Left ventricle myocardium inferior (tissue), 1 donor: Measurements from ENCODE around the gene ALDH3B1. TPM values are rescaled to one million over a fixed set of nuclear protein-coding genes. Genes with fewer than 3 reads are reported as not detected.

Experiments
- DNase-seq: peaks from one replicate; pipeline ENCODE4 v3.0.0-alpha.2; 2020
- H3K27ac ChIP-seq: fragments of 200-600 bp; replicated peaks from 2 replicates; pipeline ENCODE4 v1.8.0; 2021
- H3K27me3 ChIP-seq: fragments of 200-600 bp; 2 replicates; pipeline ENCODE4 v1.8.0; 2021; ENCODE audit warnings: low read depth
- H3K36me3 ChIP-seq: fragments of 200-600 bp; 2 replicates; pipeline ENCODE4 v1.8.0; 2021
- H3K4me1 ChIP-seq: fragments of 200-600 bp; 2 replicates; pipeline ENCODE4 v1.8.0; 2021
- H3K4me3 ChIP-seq: fragments of 200-600 bp; 2 replicates; pipeline ENCODE4 v1.8.0; 2021; ENCODE audit warnings: mild to moderate bottlenecking, moderate library complexity
- H3K9me3 ChIP-seq: fragments of 200-600 bp; replicated peaks from 2 replicates; pipeline ENCODE4 v1.8.0; 2021
- intact Hi-C: fragments of 100-400 bp; cut with micrococcal nuclease; formaldehyde crosslinking; loops from one replicate; pipeline ENCODE4 v1.11.0; 2022
- total RNA-seq: library from RNA; stranded (reverse); fragmentation: NEBNext Ultra II Directional; extraction: Animal tissue kit (Norgen Biotek cat#: 25700); gene quantifications from one replicate; pipeline ENCODE4 v1.2.1, GENCODE V29; 2021
- TF ChIP-seq, protein P1 (sequence below): fragments of 200-600 bp; IDR thresholded peaks from 2 replicates; pipeline ENCODE4 v1.8.0; 2021; ENCODE audit warnings: antibody characterized with exemption, mild to moderate bottlenecking, borderline replicate concordance
- donor health status: DM: no; HTN: yes; CAD: no; lungs with severe emphysema.

ALDH3B1 gene
- total RNA-seq, 1 donor from 2014 or later: 3.7 TPM

DNA sequence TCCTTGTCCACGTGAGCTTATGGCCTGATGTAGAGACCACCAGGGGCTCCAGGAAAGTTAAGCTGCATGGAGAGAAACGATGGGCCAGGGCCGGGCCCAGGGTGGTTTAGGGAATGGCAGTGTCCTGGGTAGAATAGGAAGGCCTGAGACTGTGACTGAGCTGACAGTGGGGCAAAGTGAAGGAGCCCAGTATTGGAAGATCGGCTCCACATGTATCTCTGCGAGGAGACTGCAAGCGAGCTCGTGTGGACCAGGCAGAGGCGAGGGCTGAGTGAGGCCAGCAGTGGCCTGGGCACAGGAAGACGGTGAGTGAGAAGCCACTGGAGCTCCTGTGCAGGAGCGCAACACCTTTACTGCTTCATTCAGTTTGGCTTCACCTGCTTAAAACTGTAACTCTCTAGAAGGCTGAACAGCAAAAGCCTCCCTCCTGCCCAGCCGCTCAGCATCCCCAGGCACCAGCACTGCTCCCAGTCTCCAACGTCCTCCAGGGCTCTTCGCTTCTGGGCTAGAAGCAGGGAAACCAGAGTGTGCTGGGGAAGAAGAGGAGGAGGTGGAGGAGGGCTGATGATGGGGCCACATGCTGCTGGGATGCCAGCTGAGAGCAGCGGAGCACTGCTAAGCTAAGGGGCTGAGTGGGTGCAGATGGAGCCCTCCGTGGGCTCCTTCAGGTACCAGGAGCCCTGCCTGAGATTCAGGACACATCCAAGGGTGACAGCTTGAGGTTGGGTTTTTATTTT lies 42.2 kb downstream of the ALDH3B1 start:
- Histone ChIP-seq H3K27ac (no peak overlapping the region), H3K27me3 (no peaks in the 10 kb centered on the region), H3K9me3 (no peaks in the 10 kb centered on the region), H3K4me1 (no peaks in the 10 kb centered on the region), H3K36me3 (peaks cover 41% of the 10 kb centered on the region), H3K4me3 (no peak overlapping the region)
- TF ChIP-seq, protein P1, sequence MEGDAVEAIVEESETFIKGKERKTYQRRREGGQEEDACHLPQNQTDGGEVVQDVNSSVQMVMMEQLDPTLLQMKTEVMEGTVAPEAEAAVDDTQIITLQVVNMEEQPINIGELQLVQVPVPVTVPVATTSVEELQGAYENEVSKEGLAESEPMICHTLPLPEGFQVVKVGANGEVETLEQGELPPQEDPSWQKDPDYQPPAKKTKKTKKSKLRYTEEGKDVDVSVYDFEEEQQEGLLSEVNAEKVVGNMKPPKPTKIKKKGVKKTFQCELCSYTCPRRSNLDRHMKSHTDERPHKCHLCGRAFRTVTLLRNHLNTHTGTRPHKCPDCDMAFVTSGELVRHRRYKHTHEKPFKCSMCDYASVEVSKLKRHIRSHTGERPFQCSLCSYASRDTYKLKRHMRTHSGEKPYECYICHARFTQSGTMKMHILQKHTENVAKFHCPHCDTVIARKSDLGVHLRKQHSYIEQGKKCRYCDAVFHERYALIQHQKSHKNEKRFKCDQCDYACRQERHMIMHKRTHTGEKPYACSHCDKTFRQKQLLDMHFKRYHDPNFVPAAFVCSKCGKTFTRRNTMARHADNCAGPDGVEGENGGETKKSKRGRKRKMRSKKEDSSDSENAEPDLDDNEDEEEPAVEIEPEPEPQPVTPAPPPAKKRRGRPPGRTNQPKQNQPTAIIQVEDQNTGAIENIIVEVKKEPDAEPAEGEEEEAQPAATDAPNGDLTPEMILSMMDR: no peak
- DNase-seq: no peak
- intact Hi-C loops: no loop called here

DNA sequence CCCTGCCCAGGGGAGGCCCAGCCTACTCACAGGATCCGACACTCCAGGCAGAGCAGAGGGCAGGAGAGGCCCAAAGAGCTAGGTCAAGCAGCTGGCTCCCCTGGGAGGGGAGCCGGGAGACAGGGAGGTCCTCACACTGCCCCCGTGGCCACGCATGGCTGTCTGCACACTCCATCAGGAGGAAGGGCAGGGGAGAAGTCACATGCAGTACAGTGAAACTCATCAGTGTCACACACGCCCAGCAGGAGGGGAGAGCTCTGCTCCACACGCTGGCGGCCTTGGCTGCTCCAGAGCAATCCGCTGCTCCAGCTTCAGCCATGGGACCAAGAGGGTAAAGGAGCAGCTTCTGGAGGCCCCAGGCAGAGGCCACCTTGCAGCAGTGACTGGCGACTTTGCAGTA lies 43.0 kb downstream of the ALDH3B1 start:
- H3K4me1 ChIP-seq: no peaks in the 10 kb centered on the region
- intact Hi-C loops: no loop called here
- DNase-seq: no peak
- peaks cover 38% of the 10 kb centered on the region for H3K36me3 ChIP-seq
- H3K27ac ChIP-seq: no peak overlapping the region
- TF ChIP-seq, protein P1: no peak
- no peaks in the 10 kb centered on the region for H3K27me3 ChIP-seq
- no peak overlapping the region for H3K4me3 ChIP-seq
- H3K9me3 ChIP-seq: no peaks in the 10 kb centered on the region

DNA sequence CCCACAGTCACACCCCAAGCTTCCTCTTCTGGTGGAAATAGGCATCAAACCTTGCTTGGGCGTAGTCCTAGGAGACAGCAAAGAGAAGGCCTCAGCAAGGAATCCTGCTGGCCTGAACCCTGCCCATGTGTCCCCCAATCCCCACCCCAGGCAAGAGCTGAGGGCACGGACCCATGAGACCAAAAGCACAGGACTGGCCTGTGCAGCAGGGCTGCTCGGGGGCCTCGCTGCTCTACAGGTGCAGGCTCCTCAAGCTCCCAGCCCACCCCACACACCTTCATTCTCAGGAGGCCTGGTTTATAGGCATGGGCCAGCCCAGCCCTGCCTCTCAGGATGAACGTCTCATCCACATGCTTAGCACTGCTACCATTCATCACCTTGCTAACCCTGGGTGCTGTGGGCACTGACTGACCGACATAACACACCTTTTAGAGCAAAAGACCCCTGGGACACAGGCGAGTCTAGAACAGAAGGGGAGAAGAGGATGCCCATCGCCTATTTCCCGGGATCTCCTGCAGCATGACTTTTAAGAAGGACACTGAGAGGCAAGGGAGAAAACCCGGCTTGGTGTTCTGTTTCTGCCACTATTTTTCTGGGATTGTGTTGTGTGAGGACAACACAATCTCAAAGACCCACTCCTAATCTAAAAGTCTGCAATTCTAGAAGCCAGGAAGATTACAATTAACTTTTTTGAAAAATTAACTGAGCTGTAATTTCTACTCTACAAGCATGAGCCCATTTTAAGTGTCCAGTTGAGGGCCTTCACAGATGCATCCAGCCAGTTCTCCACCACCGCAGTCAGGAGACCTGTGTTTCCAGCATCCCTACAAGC lies 44.1 kb downstream of the ALDH3B1 start:
- Histone ChIP-seq H3K9me3 (no peaks in the 10 kb centered on the region), H3K4me3 (no peak overlapping the region), H3K4me1 (no peaks in the 10 kb centered on the region), H3K36me3 (peaks cover 28% of the 10 kb centered on the region), H3K27me3 (no peaks in the 10 kb centered on the region), H3K27ac (no peak overlapping the region)
- TF ChIP-seq, protein P1: no peak
- no peak for DNase-seq
- intact Hi-C loops: no loop called here

- DNase-seq: no peak
- intact Hi-C loops: no loop called here
- Histone ChIP-seq H3K36me3 (peaks cover 15% of the 10 kb centered on the region), H3K27ac (no peak overlapping the region), H3K4me1 (no peaks in the 10 kb centered on the region), H3K27me3 (no peaks in the 10 kb centered on the region), H3K9me3 (no peaks in the 10 kb centered on the region), H3K4me3 (no peak overlapping the region)
- TF ChIP-seq, protein P1: no peak
These were observed 46.5 kb downstream of the ALDH3B1 start for GRCh38 chr11:68056317-68057285.

DNA sequence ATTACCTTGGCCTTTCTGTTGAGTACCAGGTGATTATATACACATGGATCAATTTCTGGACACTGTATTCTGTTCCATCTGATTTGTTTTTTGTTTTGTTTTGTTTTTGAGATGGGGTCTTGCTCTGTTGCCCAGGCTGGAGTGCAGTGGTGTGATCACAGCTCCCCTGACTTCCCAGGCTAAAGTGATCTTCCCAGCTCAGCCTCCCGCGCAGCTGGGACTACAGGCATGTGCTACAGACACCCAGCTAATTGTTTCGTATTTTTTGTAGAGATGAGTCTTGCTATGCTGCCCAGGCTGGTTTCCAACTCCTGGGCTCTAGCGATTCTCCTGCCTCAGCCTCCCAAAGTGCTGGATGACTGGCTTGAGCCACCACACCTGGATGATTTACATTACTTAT lies 47.7 kb downstream of the ALDH3B1 start:
- TF ChIP-seq, protein P1: no peak
- H3K4me1 ChIP-seq: no peaks in the 10 kb centered on the region
- H3K27me3 ChIP-seq: no peaks in the 10 kb centered on the region
- DNase-seq: no peak
- H3K4me3 ChIP-seq: no peak overlapping the region
- H3K27ac ChIP-seq: no peak overlapping the region
- intact Hi-C loops: no loop called here
- H3K9me3 ChIP-seq: no peaks in the 10 kb centered on the region
- peaks cover 16% of the 10 kb centered on the region for H3K36me3 ChIP-seq
